Measurements from ENCODE around the gene NTN5. TPM values are rescaled to one million over a fixed set of nuclear protein-coding genes. Genes with fewer than 3 reads are reported as not detected.

Gene NTN5
- total RNA-seq: 1 to 10 TPM; 1.3 to 3.4 (median 2.1) TPM
- 0.47 TPM for total RNA-seq (2013)

GRCh38 chr19:48672994-48673393 lies at the start of gene NTN5:
NTN5 (minus strand) TSS chr19:48673017; CDS start chr19:48670986, 2,031 bp downstream.
- no peaks in the 10 kb centered on the region for H3K27me3 ChIP-seq (ENCODE audit: control insufficient read depth, insufficient read depth, low read length)

GRCh38 chr19:48722196-48722708 lies 49.4 kb upstream of the NTN5 start:
- peaks cover 5 to 10% of the 10 kb centered on the region in 2 donors for H3K9me3 Mint-ChIP-seq
- peaks cover 29 to 31% of the 10 kb centered on the region in 2 donors for H3K4me1 Mint-ChIP-seq
- no peaks in the 10 kb centered on the region for H3K36me3 Mint-ChIP-seq
- no peak overlapping the region for H3K27ac Mint-ChIP-seq
- 92% methylated on average over 11 of the region's 11 CpGs for WGBS (ENCODE audit: insufficient coverage)
- Histone ChIP-seq H3K9me3 (ENCODE audit: control insufficient read depth, insufficient read depth, low read length) (peaks cover 4% of the 10 kb centered on the region), H3K4me1 (ENCODE audit: control insufficient read depth, insufficient read depth, low read length) (peaks cover 37% of the 10 kb centered on the region), H3K4me3 (ENCODE audit: low read length) (no peak overlapping the region), H3K27me3 (ENCODE audit: control insufficient read depth, insufficient read depth, low read length) (no peaks in the 10 kb centered on the region), H3K27ac (ENCODE audit: low read length) (no peak overlapping the region), H3K36me3 (ENCODE audit: control insufficient read depth, insufficient read depth, low read length) (no peaks in the 10 kb centered on the region)
- ATAC-seq (no peak), DNase-seq (no peak)
- TF ChIP-seq CTCF (IDR thresholded peaks at IDR 0.05): no peak
- intact Hi-C loops (cut with micrococcal nuclease): no loop called here
- H3K27me3 Mint-ChIP-seq (ENCODE audit: low read depth in 2 of 2): no peaks in the 10 kb centered on the region
- H3K4me3 Mint-ChIP-seq: no peak overlapping the region

More at GRCh38 chr19:48672994-48673393, at the start of gene NTN5:
- DNase-seq: no peak
- 78% methylated on average over 25 of the region's 25 CpGs for WGBS (ENCODE audit: insufficient coverage)
- Mint-ChIP-seq H3K4me1 (peaks cover 7 to 15% of the 10 kb centered on the region in 2 donors), H3K27me3 (ENCODE audit: low read depth in 2 of 2) (peaks cover 0 to 3% of the 10 kb centered on the region in 2 donors), H3K9me3 (peaks cover 5 to 9% of the 10 kb centered on the region in 2 donors), H3K27ac (no peak within 1 kb of the TSS), H3K4me3 (no peak within 1 kb of the TSS), H3K36me3 (no peaks in the 10 kb centered on the region)
- ATAC-seq: no peak
- H3K4me3 ChIP-seq (ENCODE audit: low read length): no peak within 1 kb of the TSS
- no peak within 1 kb of the TSS for H3K27ac ChIP-seq (ENCODE audit: low read length)
- no peaks in the 10 kb centered on the region for H3K9me3 ChIP-seq (ENCODE audit: control insufficient read depth, insufficient read depth, low read length)
- TF ChIP-seq CTCF (IDR thresholded peaks at IDR 0.05): no peak
- H3K4me1 ChIP-seq (ENCODE audit: control insufficient read depth, insufficient read depth, low read length): peaks cover 8% of the 10 kb centered on the region
- H3K36me3 ChIP-seq (ENCODE audit: control insufficient read depth, insufficient read depth, low read length): no peaks in the 10 kb centered on the region
- intact Hi-C loops (cut with micrococcal nuclease): no loop called here

GRCh38 chr19:48720613-48721296 lies 47.9 kb upstream of the NTN5 start:
- intact Hi-C loops (cut with micrococcal nuclease): no loop called here
- Mint-ChIP-seq H3K27ac (peak overlapping the region; percentile 93 to 97), H3K36me3 (no peaks in the 10 kb centered on the region), H3K4me1 (peaks cover 20 to 22% of the 10 kb centered on the region in 2 donors), H3K27me3 (ENCODE audit: low read depth in 2 of 2) (no peaks in the 10 kb centered on the region), H3K4me3 (peak overlapping the region; percentile 95), H3K9me3 (peaks cover 0 to 5% of the 10 kb centered on the region in 2 donors)
- TF ChIP-seq CTCF (IDR thresholded peaks at IDR 0.05): no peak
- no peaks in the 10 kb centered on the region for H3K27me3 ChIP-seq (ENCODE audit: control insufficient read depth, insufficient read depth, low read length)
- ATAC-seq: peak; percentile 85 to 90 (median 87)
- 3% methylated on average over 39 of the region's 42 CpGs for WGBS (ENCODE audit: insufficient coverage)
- peak; percentile 82 to 95 for DNase-seq
- H3K4me3 ChIP-seq (ENCODE audit: low read length): peak overlapping the region; percentile 71
- H3K9me3 ChIP-seq (ENCODE audit: control insufficient read depth, insufficient read depth, low read length): peaks cover 4% of the 10 kb centered on the region
- H3K27ac ChIP-seq (ENCODE audit: low read length): peak overlapping the region; percentile 88
- peaks cover 25% of the 10 kb centered on the region for H3K4me1 ChIP-seq (ENCODE audit: control insufficient read depth, insufficient read depth, low read length)
- no peaks in the 10 kb centered on the region for H3K36me3 ChIP-seq (ENCODE audit: control insufficient read depth, insufficient read depth, low read length)
